Inflammatory macrophage (primary cell): ENCODE data around the gene THSD4.

Source experiments
- DNase-seq, 2 donors: peaks; one replicate each; pipeline ENCODE4 v3.0.0-alpha.2; 2020 to 2022

Gene THSD4

DNA sequence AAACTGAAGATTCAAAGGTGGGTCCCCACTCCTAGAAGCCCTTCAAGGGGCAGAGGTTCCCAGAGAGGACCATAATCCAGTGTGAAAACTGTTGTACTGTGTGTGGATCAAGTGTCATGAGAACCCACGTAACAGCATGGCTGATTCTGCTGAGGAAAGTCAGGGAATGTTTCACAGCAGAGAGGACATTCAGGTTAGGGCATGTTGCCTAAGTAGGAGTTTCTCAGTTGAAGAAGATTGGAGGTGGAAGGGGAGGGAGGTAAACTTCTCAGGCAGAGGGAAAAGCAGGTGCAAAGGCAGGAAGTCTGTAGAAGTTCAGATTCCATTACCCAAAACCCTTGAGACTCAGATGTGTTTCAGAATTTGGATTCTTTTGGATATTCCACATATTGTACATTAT is 448.9 kb downstream of the THSD4 start:
- DNase-seq = no peak

DNA sequence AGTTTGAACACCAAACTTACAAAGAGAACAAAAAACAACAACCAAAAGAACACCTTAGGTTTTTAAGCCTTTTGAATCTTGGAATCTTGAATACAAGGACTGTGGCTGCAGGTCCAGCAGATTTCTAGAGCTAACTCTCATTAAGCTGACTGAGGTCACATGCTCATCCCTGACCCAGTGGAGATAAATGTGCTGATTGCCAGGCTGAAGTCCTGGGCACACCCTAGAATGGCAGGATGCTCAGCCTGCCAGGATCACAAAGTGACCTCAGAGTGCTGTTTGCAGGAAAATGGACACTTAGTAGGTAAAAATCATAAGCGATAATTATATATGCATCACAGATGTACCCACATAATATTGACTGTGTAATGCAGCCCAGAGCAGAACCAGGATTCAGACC is 449.7 kb downstream of the THSD4 start:
- no peak for DNase-seq

DNA sequence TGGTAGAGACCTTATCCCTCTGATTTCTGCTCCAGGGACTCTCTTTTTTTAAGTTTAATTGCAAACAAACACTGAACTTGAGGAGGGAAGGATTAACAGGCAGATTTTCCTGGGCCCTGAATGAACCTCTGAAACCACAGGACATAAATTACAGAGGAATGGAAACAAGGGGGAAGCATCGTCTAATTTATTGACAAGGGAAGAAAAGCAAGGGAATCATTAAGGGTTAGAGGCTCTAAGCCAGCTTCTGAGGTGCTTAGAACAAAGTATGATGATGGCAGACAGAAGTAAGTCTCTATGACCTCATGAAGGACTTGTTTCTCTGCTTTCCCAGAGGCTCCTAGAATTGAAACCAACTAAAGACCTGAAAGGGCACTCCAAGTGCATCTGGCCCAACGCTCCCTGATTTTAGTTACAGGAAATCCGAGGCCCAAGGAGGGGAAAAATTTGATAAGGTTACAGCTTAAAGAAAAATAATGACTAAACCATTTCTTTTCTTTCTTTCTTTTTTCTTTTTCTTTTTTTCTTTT is 450.4 kb downstream of the THSD4 start:
- no peak for DNase-seq

- DNase-seq = no peak
These were observed 451.0 kb downstream of the THSD4 start for GRCh38 chr15:71566226-71566625.

DNA sequence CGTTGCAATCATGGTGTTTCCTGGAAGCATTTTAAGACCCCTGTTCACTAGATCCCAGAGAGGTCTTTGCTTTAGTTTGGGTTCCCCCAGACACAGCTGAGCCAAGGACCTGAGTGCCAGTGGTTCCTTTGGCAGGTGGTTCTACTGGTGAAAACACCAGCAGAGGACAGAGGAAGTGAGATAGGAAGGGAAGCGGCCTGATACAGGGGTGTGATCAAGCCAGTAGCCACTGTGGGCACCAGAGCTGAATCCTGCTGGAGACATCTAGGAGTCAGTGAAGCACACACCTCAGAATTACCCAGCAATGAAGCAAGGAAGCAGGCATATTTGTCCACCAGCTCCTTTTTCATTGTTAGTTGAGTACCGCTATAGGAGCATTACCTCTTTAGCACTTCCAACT is 451.9 kb downstream of the THSD4 start:
- DNase-seq = no peak

DNA sequence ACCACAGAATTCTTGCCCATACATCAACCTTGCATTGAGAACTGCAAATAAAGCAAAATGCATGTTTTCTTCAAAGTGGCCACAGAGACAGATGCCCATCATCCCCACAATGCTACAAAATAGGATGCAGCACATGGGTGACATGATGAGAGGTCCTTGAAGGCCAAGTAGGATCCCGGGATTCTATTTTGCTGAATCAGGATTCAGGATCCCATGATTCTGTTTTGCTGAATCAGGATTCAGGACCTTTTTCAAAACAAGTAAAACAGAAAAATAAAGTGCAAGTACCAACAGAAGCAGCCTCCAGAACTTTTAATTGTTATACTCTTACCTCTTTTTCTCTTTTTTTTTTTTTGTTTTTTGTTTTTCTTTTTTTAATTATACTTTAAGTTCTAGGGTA is 453.0 kb downstream of the THSD4 start:
- DNase-seq = no peak

GRCh38 chr15:71570736-71571135 is 455.5 kb downstream of the THSD4 start:
- no peak for DNase-seq

GRCh38 chr15:71571641-71572040 is 456.4 kb downstream of the THSD4 start:
- DNase-seq = no peak

- DNase-seq = no peak
These were observed 457.3 kb downstream of the THSD4 start for GRCh38 chr15:71572452-71573053.

DNA sequence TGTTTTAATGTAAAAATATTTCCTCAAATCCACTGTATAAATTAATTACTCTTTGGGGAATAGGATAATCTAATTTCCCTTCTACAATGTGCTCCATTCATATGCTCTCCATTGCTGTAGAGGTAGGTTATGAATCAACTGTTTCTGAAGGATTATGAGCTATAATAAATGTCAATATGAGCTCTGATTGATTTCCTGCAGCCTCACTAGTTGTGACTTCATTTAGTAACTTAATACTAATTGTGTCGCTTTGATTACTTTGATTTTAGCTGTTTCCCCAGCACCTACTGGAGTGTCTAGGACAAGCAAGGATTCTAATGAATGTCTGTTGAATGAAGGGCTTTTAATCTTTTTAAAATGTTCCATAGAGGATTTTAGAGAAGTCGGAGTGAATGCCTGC is 458.3 kb downstream of the THSD4 start:
- no peak for DNase-seq

DNA sequence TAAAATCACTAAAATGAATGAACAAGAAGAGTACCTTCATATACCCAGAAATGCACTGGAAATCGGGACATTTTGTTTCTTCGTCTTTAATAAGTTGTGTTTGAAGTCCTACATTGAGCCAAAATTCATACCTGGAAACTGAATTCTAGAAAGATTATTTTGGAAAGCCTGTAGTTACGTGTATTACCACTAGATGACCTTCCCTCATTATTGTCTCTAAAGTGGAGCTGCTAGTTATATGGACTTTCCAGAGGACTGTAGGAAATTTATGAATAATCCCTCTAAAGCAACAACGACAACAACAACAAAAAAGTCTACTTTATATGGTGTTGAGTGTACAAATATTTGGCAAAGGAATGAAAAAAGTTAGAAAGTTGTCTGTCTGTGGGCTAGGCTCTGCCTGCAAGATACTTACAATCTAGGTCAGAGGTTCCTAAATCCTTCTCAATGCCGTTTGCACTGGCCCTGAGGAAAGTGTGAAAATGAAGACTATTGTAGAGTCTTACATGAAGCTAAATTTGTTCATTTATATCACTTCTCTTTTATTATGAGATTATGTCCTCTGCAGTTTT is 460.3 kb downstream of the THSD4 start:
- no peak for DNase-seq

GRCh38 chr15:71577071-71577470 is 461.8 kb downstream of the THSD4 start:
- DNase-seq = no peak

DNA sequence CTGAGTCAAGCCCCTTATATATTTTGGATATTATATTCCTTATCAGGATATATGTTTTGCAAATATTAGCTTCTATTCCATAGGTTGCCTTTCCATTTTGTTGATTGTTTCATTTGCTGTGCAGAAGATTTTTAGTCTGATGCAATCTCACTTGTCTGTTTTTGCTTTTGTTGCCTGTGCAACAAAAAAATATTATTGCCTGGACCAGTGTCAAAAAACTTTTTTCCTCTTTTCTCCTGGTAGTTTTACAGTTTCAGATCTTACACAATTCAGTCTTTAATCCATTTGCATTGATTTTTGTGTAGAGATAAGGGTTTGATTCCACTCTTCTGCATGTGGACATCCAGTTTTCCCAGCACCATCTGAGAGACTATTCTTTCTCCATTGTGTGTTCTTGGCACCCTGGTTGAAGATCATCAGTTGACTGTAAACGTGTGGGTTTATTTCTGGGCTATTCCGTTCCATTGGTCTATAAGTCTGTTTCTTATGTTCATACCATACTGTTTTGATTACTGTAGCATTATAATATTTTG is 466.2 kb downstream of the THSD4 start:
- no peak for DNase-seq

DNA sequence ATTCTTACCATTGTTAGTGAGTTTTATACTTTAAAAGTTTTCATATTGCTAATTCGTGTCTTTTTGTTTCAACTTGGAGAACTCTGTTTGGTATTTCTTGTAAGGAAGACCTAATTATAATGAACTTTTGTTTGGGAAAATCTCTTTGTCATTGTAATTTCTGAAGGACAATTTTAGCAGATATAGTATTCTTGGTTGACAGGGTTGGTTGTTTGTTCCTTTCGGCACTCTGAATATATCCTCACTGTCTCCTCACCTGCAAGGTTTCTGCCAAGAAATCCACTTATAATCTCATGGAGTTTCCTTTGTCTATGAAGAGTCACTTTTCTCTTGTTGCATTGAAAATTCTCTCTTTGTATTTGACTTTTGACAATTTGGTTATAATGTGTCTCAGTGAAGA is 469.9 kb downstream of the THSD4 start:
- DNase-seq = no peak

DNA sequence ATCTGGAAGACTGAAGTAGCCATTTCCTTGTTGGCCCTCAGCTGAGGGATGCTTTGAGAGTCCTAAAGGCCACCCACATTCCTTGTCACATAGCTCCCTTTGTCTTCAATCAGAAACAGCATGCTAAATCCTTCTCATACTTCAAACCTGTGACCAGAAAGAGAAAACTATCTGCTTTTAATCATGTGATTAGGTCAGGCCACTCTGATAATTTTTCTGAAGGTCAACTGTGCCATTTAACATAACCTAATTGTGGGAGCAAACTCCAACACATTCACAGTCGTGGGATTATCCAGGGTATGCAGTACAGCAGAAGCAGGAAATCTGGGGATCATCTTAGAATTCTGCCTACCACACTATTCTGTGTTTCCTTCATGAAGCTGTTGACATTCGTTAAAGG is 471.2 kb downstream of the THSD4 start:
- no peak for DNase-seq

DNA sequence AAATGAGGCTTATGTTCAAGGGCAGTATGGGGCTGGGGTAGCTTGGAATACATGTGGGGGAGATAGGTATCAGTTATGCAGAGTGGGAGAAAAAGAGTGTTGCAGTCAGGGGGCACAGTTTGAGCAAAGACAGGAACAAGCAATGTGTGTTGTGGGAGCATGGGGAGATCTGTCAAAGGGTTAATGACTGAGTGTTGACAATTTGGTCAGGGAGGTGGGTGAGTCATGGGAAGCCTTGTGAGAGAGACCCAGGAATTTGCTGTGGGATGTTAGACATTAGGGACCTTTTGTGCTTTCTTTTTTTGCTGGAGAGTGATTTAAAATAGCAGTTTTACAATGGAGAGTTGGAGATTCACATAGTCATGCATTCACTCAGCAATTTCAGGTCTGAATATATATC is 473.5 kb downstream of the THSD4 start:
- no peak for DNase-seq

DNA sequence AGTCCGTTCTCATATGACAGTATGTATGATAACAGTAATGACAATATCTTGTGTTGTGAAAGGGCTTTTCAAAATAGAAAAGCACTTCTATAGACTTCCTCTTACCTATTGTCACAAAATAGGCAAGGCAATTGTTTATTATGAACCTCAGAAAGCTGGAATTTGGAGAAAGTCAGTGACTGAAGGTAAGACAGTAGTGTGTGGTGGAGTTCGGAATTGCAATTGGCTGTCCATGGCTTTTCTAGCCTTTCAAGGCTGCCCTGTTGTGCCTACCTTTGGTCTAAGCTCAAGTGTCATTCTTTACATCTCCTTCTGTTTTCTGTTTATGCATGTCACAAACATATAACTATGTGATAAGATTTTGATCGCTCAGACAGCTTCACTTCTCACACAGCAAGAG is 475.8 kb downstream of the THSD4 start:
- no peak for DNase-seq

GRCh38 chr15:71592203-71592602 is 476.9 kb downstream of the THSD4 start:
- DNase-seq = no peak

DNA sequence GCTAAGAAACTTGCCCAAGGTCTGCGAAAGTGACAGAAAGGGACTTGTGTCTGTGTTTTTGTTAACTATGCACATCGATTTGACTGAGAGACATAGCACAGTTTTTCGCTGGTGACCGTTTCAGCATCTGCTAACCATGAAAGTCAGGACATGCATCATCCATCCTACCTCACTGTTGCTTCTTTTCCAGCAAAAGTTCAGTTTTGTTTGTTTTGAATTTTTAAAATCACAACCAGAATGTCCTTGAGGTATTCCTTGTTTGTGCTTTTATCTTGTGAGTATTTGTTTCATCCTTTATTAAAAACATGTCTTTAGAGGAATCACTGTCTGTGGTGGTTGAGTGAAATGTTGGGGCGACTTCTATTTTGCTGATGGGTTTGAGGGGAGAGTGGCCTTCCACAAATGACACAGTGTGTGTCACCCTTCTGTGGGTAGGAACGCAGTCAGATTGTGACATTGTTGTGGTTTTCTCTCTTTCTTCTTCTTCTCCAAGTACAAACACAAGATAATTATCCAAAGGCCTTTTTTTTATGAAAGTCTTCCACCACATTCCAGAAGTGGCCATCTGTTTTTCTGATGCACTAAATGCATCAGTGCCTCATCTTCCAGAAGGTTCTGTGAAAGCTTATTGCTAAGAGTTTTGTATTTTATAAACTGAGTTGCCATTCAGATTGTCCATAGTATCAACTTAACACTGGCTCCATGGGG is 480.7 kb downstream of the THSD4 start:
- no peak for DNase-seq

- DNase-seq = no peak
These were observed 481.4 kb downstream of the THSD4 start for GRCh38 chr15:71596672-71597071.

- no peak for DNase-seq
These were observed 481.9 kb downstream of the THSD4 start for GRCh38 chr15:71597126-71597525.

GRCh38 chr15:71597637-71598036 is 482.4 kb downstream of the THSD4 start:
- DNase-seq = no peak

DNA sequence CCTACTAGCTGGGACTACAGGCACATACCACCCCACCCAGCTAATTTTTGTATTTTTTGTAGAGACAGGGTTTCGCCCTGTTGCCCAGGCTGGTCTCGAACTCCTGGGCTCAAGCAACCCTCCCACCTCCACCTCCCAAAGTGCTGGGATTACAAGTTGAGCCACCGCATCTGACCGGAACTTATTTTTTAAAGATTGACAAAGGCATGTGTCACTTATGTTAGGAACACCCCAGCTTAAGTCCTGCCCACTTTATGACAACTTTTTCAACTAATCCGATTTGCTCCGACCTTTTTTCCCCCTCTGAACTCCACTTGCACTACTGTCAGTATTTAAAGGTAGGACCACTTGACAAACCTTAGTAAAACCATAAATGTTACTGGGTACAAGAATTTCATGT is 483.5 kb downstream of the THSD4 start:
- DNase-seq = no peak
